PC-9 (cell line): ENCODE measurements around the gene C5. TPM values are rescaled to one million over a fixed set of nuclear protein-coding genes. Genes with fewer than 3 reads are reported as not detected.
"Not testable (repeated sequence)": the region's sequence is repeated elsewhere in the genome, so short reads cannot be mapped to it uniquely, and the experiment has no call there.

Source experiments
- BruUV-seq: library from RNA; stranded (reverse); fragments of 400-500 nt; replicated peaks from 2 replicates; lab custom pipeline; 2021; lab: Mats Ljungman, UMichigan
- CTCF ChIA-PET: fragments of 300-600 bp; sonication (Branson Sonifier 250); formaldehyde crosslinking; loops from one replicate; lab custom pipeline; 2022; ENCODE audit warnings: antibody characterized with exemption; lab: Charles Lee
- POLR2A ChIA-PET: fragments of 300-600 bp; sonication (Branson Sonifier 250); formaldehyde crosslinking; loops from one replicate; lab custom pipeline; 2022; ENCODE audit warnings: antibody characterized with exemption; ENCODE audit not compliant: unreplicated experiment; lab: Charles Lee
- DNase-seq, 2 experiments: peaks; one replicate each; pipeline versions ENCODE4 v3.0.0 to v3.0.0-alpha.2; 2015 to 2022; ENCODE audit warnings: mixed read lengths in 1 of 2
- H2AFZ ChIP-seq: fragments of 200-600 bp; sonication (generic); 2 replicates; pipeline ENCODE4 v1.8.1; 2017; ENCODE audit warnings: antibody characterized with exemption
- H3F3A ChIP-seq: fragments of 200-600 bp; sonication (generic); 2 replicates; pipeline ENCODE4 v1.8.1; 2017; ENCODE audit warnings: antibody characterized with exemption, mild to moderate bottlenecking, low read depth; ENCODE audit not compliant: insufficient read depth
- H3K27ac ChIP-seq: fragments of 200-600 bp; sonication (generic); 2 replicates; pipeline ENCODE4 v1.6.1; 2016; ENCODE audit warnings: mixed run types
- H3K27me3 ChIP-seq: fragments of 200-600 bp; sonication (generic); 2 replicates; pipeline ENCODE4 v1.6.1; 2016; ENCODE audit warnings: low read depth, mixed run types; ENCODE audit not compliant: insufficient read depth
- H3K36me3 ChIP-seq: fragments of 200-600 bp; sonication (generic); 2 replicates; pipeline ENCODE4 v1.6.1; 2016; ENCODE audit warnings: low read depth, mixed run types
- H3K4me1 ChIP-seq: fragments of 200-600 bp; sonication (generic); replicated peaks from 2 replicates; pipeline ENCODE4 v1.6.1; 2016; ENCODE audit warnings: mixed run types; ENCODE audit not compliant: insufficient read depth
- H3K4me2 ChIP-seq: fragments of 200-600 bp; sonication (generic); 2 replicates; pipeline ENCODE4 v1.6.1; 2017; ENCODE audit warnings: mixed run types
- H3K4me3 ChIP-seq: fragments of 200-600 bp; sonication (generic); 2 replicates; pipeline ENCODE4 v1.6.1; 2016; ENCODE audit warnings: mixed run types
- H3K79me2 ChIP-seq: fragments of 200-600 bp; sonication (generic); 2 replicates; pipeline ENCODE4 v1.6.1; 2017; ENCODE audit warnings: low read depth, mixed run types
- H3K9me2 ChIP-seq: fragments of 200-600 bp; sonication (generic); 2 replicates; pipeline ENCODE4 v1.8.1; 2017; ENCODE audit warnings: mild to moderate bottlenecking; ENCODE audit not compliant: insufficient read depth
- H3K9me3 ChIP-seq: fragments of 200-600 bp; sonication (generic); 2 replicates; pipeline ENCODE4 v1.8.1; 2016; ENCODE audit warnings: low read depth; ENCODE audit not compliant: insufficient read depth
- H4K20me1 ChIP-seq: fragments of 200-600 bp; sonication (generic); 2 replicates; pipeline ENCODE4 v1.8.1; 2017; ENCODE audit not compliant: insufficient read depth
- EZH2 ChIP-seq: fragments of 200-600 bp; sonication (generic); IDR thresholded peaks from 2 replicates; pipeline ENCODE4 v1.8.0; 2017; ENCODE audit warnings: antibody characterized with exemption, low read depth
- intact Hi-C: fragments of 100-400 bp; cut with micrococcal nuclease; formaldehyde crosslinking; loops from one replicate; pipeline ENCODE4 v1.10.0; 2022; ENCODE audit not compliant: unreplicated experiment
- total RNA-seq: library from RNA; stranded (reverse); gene quantifications from 2 replicates; pipeline ENCODE4 v1.2.3, GENCODE V29; 2021
- TF ChIP-seq, protein P1 (sequence below): fragments of 200-600 bp; sonication (generic); conservative IDR thresholded peaks from 2 replicates; pipeline ENCODE4 v1.6.1; 2017; ENCODE audit warnings: mixed run types, antibody characterized with exemption, mild to moderate bottlenecking, moderate library complexity

Gene C5
- total RNA-seq, 1 experiment from 2014 or later = 11.5 TPM

DNA sequence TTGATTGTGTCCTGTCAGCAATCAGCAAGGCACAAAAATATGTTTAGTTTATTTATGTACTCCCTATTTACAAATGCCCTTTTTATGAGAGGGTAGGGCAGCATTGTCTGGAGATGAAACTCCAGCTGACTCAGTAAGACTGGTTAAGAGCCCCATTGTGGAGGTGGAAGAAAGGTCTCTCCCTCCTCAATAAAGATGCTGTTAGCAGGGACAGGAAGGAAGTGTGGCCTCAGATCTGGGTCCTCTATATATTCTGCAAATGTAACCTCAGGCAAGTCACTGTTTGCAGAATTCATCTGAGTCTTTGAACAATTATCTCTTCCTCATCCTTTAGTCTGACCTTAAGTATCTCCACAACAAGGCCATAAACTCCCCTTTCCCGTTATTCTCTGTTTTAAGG, 75.2 kb downstream of the C5 start:
- Histone ChIP-seq H3K4me3 (no peak overlapping the region), H4K20me1 (no peaks in the 10 kb centered on the region), H3F3A (no peaks in the 10 kb centered on the region; the same call in 1 of the 2 replicates), H3K79me2 (no peaks in the 10 kb centered on the region), H3K9me2 (no peaks in the 10 kb centered on the region), H3K27ac (no peak overlapping the region), H3K9me3 (no peaks in the 10 kb centered on the region), H3K27me3 (no peaks in the 10 kb centered on the region), H3K4me1 (no peaks in the 10 kb centered on the region), H2AFZ (no peak overlapping the region), H3K36me3 (no peaks in the 10 kb centered on the region), H3K4me2 (no peak overlapping the region)
- POLR2A ChIA-PET = no interaction called here
- intact Hi-C loops = no loop called here
- CTCF ChIA-PET = no interaction called here
- DNase-seq = no peak
- TF ChIP-seq, protein P1, sequence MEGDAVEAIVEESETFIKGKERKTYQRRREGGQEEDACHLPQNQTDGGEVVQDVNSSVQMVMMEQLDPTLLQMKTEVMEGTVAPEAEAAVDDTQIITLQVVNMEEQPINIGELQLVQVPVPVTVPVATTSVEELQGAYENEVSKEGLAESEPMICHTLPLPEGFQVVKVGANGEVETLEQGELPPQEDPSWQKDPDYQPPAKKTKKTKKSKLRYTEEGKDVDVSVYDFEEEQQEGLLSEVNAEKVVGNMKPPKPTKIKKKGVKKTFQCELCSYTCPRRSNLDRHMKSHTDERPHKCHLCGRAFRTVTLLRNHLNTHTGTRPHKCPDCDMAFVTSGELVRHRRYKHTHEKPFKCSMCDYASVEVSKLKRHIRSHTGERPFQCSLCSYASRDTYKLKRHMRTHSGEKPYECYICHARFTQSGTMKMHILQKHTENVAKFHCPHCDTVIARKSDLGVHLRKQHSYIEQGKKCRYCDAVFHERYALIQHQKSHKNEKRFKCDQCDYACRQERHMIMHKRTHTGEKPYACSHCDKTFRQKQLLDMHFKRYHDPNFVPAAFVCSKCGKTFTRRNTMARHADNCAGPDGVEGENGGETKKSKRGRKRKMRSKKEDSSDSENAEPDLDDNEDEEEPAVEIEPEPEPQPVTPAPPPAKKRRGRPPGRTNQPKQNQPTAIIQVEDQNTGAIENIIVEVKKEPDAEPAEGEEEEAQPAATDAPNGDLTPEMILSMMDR = no peak
- TF ChIP-seq EZH2 = no peak
- no TSS peak for BruUV-seq

DNA sequence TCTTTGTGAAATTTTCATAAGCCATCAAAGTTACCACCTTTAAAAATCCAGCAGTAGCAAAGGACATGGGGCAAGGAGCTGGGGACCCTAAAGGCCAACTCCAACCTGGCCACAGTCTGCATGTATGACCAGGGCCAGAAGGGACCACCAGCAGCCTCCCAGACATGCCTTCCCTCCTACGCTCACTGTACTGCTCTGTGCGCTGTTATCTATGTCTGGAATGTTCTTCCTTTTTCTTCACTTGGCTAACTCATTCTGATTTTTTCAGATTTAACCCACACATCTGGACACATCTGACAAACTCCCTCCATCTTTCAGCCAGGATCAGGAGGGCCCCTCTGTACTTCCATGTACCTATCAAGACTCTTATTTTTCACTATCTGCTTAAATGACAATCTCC, 75.9 kb downstream of the C5 start:
- TF ChIP-seq EZH2 = no peak
- TF ChIP-seq, protein P1 = no peak
- Histone ChIP-seq H3K27ac (no peak overlapping the region), H3K9me3 (no peaks in the 10 kb centered on the region), H3K9me2 (no peaks in the 10 kb centered on the region), H3K4me2 (no peak overlapping the region), H3K27me3 (no peaks in the 10 kb centered on the region), H3F3A (no peaks in the 10 kb centered on the region; the same call in 1 of the 2 replicates), H3K4me1 (no peaks in the 10 kb centered on the region), H2AFZ (no peak overlapping the region), H3K4me3 (no peak overlapping the region), H3K36me3 (no peaks in the 10 kb centered on the region), H3K79me2 (no peaks in the 10 kb centered on the region), H4K20me1 (no peaks in the 10 kb centered on the region)
- ChIA-PET CTCF (no interaction called here), POLR2A (no interaction called here)
- intact Hi-C loops = no loop called here
- no TSS peak for BruUV-seq
- no peak for DNase-seq

DNA sequence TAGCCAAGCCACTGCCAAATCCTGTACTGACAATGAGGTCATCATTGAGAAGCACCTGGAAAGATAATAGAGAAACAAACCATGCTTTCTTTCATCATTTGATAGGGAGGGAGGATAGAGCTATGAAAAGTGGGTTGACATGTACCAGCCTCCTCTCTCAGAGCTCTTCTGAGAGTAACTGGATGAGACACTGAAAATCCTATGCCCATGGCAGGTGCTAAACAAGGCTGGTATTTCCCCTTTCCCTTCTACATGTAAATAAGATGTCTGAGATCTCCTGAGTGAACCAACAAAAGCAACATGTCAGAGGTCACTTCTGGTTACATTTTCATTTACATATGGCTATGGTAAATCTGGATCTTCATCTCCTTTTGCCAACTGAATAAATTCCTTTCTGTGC, 78.1 kb downstream of the C5 start:
- H4K20me1 ChIP-seq = no peaks in the 10 kb centered on the region
- no peaks in the 10 kb centered on the region for H3K79me2 ChIP-seq
- no peak overlapping the region for H2AFZ ChIP-seq
- no peak overlapping the region for H3K4me3 ChIP-seq
- intact Hi-C loops = no loop called here
- TF ChIP-seq, protein P1 = no peak
- TF ChIP-seq EZH2 = no peak
- H3K27me3 ChIP-seq = no peaks in the 10 kb centered on the region
- no peaks in the 10 kb centered on the region for H3K36me3 ChIP-seq
- H3K4me1 ChIP-seq = no peaks in the 10 kb centered on the region
- H3K4me2 ChIP-seq = no peak overlapping the region
- no peak for DNase-seq
- BruUV-seq = no TSS peak
- POLR2A ChIA-PET = no interaction called here
- no peaks in the 10 kb centered on the region for H3K9me3 ChIP-seq
- CTCF ChIA-PET = no interaction called here
- H3K27ac ChIP-seq = no peak overlapping the region
- no peaks in the 10 kb centered on the region for H3F3A ChIP-seq
- no peaks in the 10 kb centered on the region for H3K9me2 ChIP-seq

DNA sequence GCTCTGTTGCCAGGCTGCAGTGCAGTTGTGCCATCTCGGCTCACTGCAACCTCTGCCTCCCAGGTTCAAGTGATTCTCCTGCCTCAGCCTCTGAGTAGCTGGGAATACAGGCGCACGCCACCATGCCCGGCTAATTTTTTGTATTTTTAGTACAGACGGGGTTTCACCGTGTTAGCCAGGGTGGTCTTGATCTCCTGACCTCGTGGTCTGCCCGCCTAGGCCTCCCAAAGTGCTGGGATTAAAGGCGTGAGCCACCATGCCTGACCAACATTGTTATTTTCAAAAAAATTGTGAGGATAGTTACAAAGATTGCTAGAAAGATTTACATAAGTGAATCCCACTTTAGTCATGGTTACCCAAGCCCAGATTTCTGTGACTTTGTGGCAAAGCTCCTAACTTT, 78.6 kb downstream of the C5 start:
- H3K27ac ChIP-seq, H3K4me2 ChIP-seq, H2AFZ ChIP-seq, H3K79me2 ChIP-seq, H3K27me3 ChIP-seq, H3F3A ChIP-seq, DNase-seq, CTCF ChIA-PET, H3K4me3 ChIP-seq, H3K9me3 ChIP-seq, BruUV-seq, H3K36me3 ChIP-seq, POLR2A ChIA-PET, H3K4me1 ChIP-seq, H4K20me1 ChIP-seq, H3K9me2 ChIP-seq, intact Hi-C loops: not testable (repeated sequence)
